Smooth muscle cell (in vitro differentiated cells): ENCODE measurements around the gene TMTC2. TPM values are rescaled to one million over a fixed set of nuclear protein-coding genes. Genes with fewer than 3 reads are reported as not detected.
"Not testable (repeated sequence)": the region's sequence is repeated elsewhere in the genome, so short reads cannot be mapped to it uniquely, and the experiment has no call there.

Experiments used
- DNase-seq: peaks from one replicate; lab custom pipeline; 2025; ENCODE audit not compliant: unreplicated experiment; lab: John Stamatoyannopoulos, UW
- H2AFZ ChIP-seq: fragments of 200-600 bp; sonication (generic); 2 replicates; pipeline ENCODE4 v1.6.0; 2016; ENCODE audit warnings: antibody characterized with exemption, low read depth, mild to moderate bottlenecking
- H3F3A ChIP-seq: fragments of 200-600 bp; sonication (generic); 2 replicates; pipeline ENCODE4 v1.6.0; 2017; ENCODE audit warnings: antibody characterized with exemption, low read depth
- H3K27ac ChIP-seq: fragments of 200-600 bp; sonication (generic); 2 replicates; pipeline ENCODE4 v1.5.1; 2016; ENCODE audit warnings: low read depth, mild to moderate bottlenecking
- H3K27me3 ChIP-seq: fragments of 200-600 bp; sonication (generic); 2 replicates; pipeline ENCODE4 v1.6.1; 2016; ENCODE audit warnings: low read depth, mild to moderate bottlenecking
- H3K36me3 ChIP-seq: fragments of 200-600 bp; sonication (generic); 2 replicates; pipeline ENCODE4 v1.5.1; 2016; ENCODE audit warnings: low read depth
- H3K4me1 ChIP-seq: fragments of 200-600 bp; sonication (generic); 2 replicates; pipeline ENCODE4 v1.5.1; 2016; ENCODE audit warnings: low read depth
- H3K4me2 ChIP-seq: fragments of 200-600 bp; sonication (generic); 2 replicates; pipeline ENCODE4 v1.6.0; 2016; ENCODE audit warnings: mild to moderate bottlenecking
- H3K4me3 ChIP-seq: fragments of 200-600 bp; sonication (generic); 2 replicates; pipeline ENCODE4 v1.5.1; 2016; ENCODE audit warnings: mild to moderate bottlenecking
- H3K79me2 ChIP-seq: fragments of 200-600 bp; sonication (generic); 2 replicates; pipeline ENCODE4 v1.6.0; 2016; ENCODE audit warnings: low read depth, mild to moderate bottlenecking
- H3K9ac ChIP-seq: fragments of 200-600 bp; sonication (generic); 2 replicates; pipeline ENCODE4 v1.6.0; 2016; ENCODE audit warnings: low read depth
- H3K9me3 ChIP-seq: fragments of 200-600 bp; sonication (generic); replicated peaks from 2 replicates; pipeline ENCODE4 v1.5.1; 2016; ENCODE audit warnings: low read depth
- H4K20me1 ChIP-seq: fragments of 200-600 bp; sonication (generic); 2 replicates; pipeline ENCODE4 v1.6.0; 2016; ENCODE audit warnings: low read depth
- WGBS: methylation state at CpG from one replicate; pipeline ENCODE4 v1.1.7; 2016; ENCODE audit warnings: low lambda C conversion rate; 5-methylcytosine and 5-hydroxymethylcytosine counted together
- polyA plus RNA-seq: library from polyadenylated mRNA; unstranded; fragments of >200 nt; fragmentation: Nextera tagmentation; extraction: Ambion mirVana; gene quantifications from 2 replicates; pipeline ENCODE4 v1.2.1, GENCODE V29; 2016
- total RNA-seq: library from RNA; depleted of rRNA; stranded (reverse); fragments of >200 nt; gene quantifications from 2 replicates; pipeline ENCODE4 v1.2.3, GENCODE V29; 2014
- TF ChIP-seq, protein P1 (sequence below): fragments of 200-600 bp; sonication (generic); IDR thresholded peaks from 2 replicates; pipeline ENCODE4 v1.5.1; 2017; ENCODE audit warnings: borderline replicate concordance, mild to moderate bottlenecking, antibody characterized with exemption; ENCODE audit not compliant: insufficient read depth, poor library complexity, severe bottlenecking

TMTC2 gene
- total and polyA plus RNA-seq, 2 experiments from 2014 or later = 0.71 to 10.6 TPM

DNA sequence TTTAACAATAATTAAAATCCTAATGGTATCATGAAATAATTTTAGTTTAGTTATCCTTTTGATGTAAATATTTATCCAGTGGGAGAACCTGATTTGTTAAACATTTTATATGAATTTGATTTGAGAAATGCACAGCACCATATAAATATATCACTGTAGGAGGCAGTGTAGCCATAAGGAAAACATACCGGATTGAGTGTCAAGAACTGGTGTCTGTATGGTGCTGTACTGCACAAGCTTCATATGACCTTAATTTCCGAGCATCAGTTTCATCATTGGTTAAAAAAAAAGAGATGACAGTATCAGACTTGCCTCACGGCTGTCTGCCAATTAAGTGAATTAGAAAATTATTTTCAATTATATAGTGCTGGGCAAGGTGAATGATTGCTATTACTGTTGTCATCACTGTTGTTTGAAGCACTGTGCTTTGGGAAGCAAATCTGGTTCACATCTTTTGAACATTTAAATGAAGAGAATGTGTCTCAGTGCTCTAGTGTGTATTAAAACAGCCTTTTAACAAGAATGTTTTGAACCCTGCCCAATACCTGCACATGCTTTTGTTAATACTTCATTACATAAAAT is 72.1 kb downstream of the TMTC2 start:
- Histone ChIP-seq H4K20me1 (no peaks in the 10 kb centered on the region), H3F3A (peaks cover 3% of the 10 kb centered on the region), H3K9ac (no peak overlapping the region), H3K4me2 (no peak overlapping the region), H3K4me3 (no peak overlapping the region), H3K79me2 (no peaks in the 10 kb centered on the region), H2AFZ (no peak overlapping the region), H3K4me1 (peaks cover 25% of the 10 kb centered on the region), H3K27me3 (no peaks in the 10 kb centered on the region), H3K36me3 (no peaks in the 10 kb centered on the region), H3K9me3 (no peaks in the 10 kb centered on the region), H3K27ac (no peak overlapping the region)
- TF ChIP-seq, protein P1, sequence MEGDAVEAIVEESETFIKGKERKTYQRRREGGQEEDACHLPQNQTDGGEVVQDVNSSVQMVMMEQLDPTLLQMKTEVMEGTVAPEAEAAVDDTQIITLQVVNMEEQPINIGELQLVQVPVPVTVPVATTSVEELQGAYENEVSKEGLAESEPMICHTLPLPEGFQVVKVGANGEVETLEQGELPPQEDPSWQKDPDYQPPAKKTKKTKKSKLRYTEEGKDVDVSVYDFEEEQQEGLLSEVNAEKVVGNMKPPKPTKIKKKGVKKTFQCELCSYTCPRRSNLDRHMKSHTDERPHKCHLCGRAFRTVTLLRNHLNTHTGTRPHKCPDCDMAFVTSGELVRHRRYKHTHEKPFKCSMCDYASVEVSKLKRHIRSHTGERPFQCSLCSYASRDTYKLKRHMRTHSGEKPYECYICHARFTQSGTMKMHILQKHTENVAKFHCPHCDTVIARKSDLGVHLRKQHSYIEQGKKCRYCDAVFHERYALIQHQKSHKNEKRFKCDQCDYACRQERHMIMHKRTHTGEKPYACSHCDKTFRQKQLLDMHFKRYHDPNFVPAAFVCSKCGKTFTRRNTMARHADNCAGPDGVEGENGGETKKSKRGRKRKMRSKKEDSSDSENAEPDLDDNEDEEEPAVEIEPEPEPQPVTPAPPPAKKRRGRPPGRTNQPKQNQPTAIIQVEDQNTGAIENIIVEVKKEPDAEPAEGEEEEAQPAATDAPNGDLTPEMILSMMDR = no peak
- no peak for DNase-seq
- WGBS = 72% methylated on average over 3 of the region's 3 CpGs

GRCh38 chr12:82760423-82760822 is 73.7 kb downstream of the TMTC2 start:
- Histone ChIP-seq H2AFZ (no peak overlapping the region), H3K36me3 (no peaks in the 10 kb centered on the region), H3K4me2 (no peak overlapping the region), H3K4me1 (peaks cover 25% of the 10 kb centered on the region), H3K79me2 (no peaks in the 10 kb centered on the region), H4K20me1 (no peaks in the 10 kb centered on the region), H3K9me3 (no peaks in the 10 kb centered on the region), H3K27ac (no peak overlapping the region), H3K9ac (no peak overlapping the region), H3K27me3 (no peaks in the 10 kb centered on the region), H3F3A (peaks cover 3% of the 10 kb centered on the region), H3K4me3 (no peak overlapping the region)
- TF ChIP-seq, protein P1 = no peak
- no peak for DNase-seq
- 90% methylated on average over 3 of the region's 3 CpGs for WGBS

DNA sequence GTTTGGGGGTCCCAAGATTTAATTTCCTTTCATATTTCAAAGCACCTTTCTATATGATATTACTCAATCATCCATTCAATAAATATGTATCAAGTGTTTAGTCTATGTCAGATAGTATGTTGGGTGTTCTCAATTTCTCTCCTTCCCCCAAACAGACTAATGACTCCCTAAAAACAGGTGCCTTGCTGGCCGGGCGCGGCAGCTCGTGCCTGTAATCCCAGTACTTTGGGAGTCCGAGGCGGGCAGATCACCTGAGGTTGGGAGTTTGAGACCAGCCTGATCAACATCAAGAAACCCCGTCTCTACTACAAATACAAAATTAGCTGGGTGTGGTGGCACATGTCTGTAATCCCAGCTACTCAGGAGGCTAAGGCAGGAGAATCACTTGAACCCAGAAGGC is 78.5 kb downstream of the TMTC2 start:
- H3K9ac ChIP-seq, H3K4me2 ChIP-seq, H4K20me1 ChIP-seq, DNase-seq, H3K27me3 ChIP-seq, H3K4me3 ChIP-seq, H3K79me2 ChIP-seq, H3K36me3 ChIP-seq, H3K9me3 ChIP-seq, H2AFZ ChIP-seq, H3F3A ChIP-seq, H3K4me1 ChIP-seq: not testable (repeated sequence)
- peak overlapping the region; percentile 37 for H3K27ac ChIP-seq
- WGBS = 92% methylated on average over 7 of the region's 7 CpGs

- Histone ChIP-seq H3K4me2 (no peak overlapping the region), H3K9ac (no peak overlapping the region), H4K20me1 (no peaks in the 10 kb centered on the region), H3F3A (no peaks in the 10 kb centered on the region), H2AFZ (no peak overlapping the region), H3K79me2 (no peaks in the 10 kb centered on the region), H3K27ac (peak overlapping the region; percentile 37), H3K4me1 (no peaks in the 10 kb centered on the region), H3K9me3 (no peaks in the 10 kb centered on the region), H3K27me3 (no peaks in the 10 kb centered on the region), H3K36me3 (no peaks in the 10 kb centered on the region), H3K4me3 (no peak overlapping the region)
- 64% methylated on average over 5 of the region's 5 CpGs for WGBS
- no peak for DNase-seq
- TF ChIP-seq, protein P1 = no peak
Measured at GRCh38 chr12:82765971-82766705, 79.4 kb downstream of the TMTC2 start.
